Endodermal cell (in vitro differentiated cells): ENCODE results near the gene LDB1. TPM values are rescaled to one million over a fixed set of nuclear protein-coding genes. Genes with fewer than 3 reads are reported as not detected.
A peak's percentile ranks its signal among the peaks of the same experiment; 100 is the strongest.

ENCODE experiments used
- DNase-seq: peaks from one replicate; pipeline ENCODE4 v3.0.0-alpha.2; 2017
- H3K27ac ChIP-seq: 2 replicates; pipeline ENCODE4 v1.5.1; 2013; ENCODE audit warnings: mild to moderate bottlenecking, low read depth, low read length, moderate library complexity
- H3K27me3 ChIP-seq: 2 replicates; pipeline ENCODE4 v1.6.1; 2013; ENCODE audit warnings: mild to moderate bottlenecking, low read length, moderate library complexity; ENCODE audit not compliant: insufficient read depth, control insufficient read depth, poor library complexity, severe bottlenecking
- H3K36me3 ChIP-seq: 2 replicates; pipeline ENCODE4 v1.7.0; 2013; ENCODE audit warnings: mild to moderate bottlenecking, low read length, moderate library complexity; ENCODE audit not compliant: control insufficient read depth, insufficient read depth
- H3K4me1 ChIP-seq: one replicate; pipeline ENCODE4 v1.7.0; 2013; ENCODE audit warnings: low read length; ENCODE audit not compliant: control insufficient read depth, insufficient read depth
- H3K4me3 ChIP-seq: 2 replicates; pipeline ENCODE4 v1.5.1; 2013; ENCODE audit warnings: mild to moderate bottlenecking, low read length, moderate library complexity
- H3K9ac ChIP-seq: 2 replicates; pipeline ENCODE4 v1.6.1; 2013; ENCODE audit warnings: mild to moderate bottlenecking, low read length, moderate library complexity; ENCODE audit not compliant: poor library complexity, severe bottlenecking; ENCODE audit errors: extremely low read depth
- H3K9me3 ChIP-seq: 2 replicates; pipeline ENCODE4 v1.6.1; 2013; ENCODE audit warnings: mild to moderate bottlenecking, low read length, moderate library complexity; ENCODE audit not compliant: control insufficient read depth
- H3K27ac Mint-ChIP-seq: 2 replicates; pipeline ENCODE4 v1.8.0; 2020; ENCODE audit warnings: mixed read lengths
- H3K27me3 Mint-ChIP-seq: 2 replicates; pipeline ENCODE4 v1.8.0; 2021; ENCODE audit warnings: mild to moderate bottlenecking, mixed read lengths; ENCODE audit not compliant: insufficient read depth
- H3K36me3 Mint-ChIP-seq: 2 replicates; pipeline ENCODE4 v1.8.0; 2020; ENCODE audit warnings: low read depth, mixed read lengths
- H3K4me1 Mint-ChIP-seq: 2 replicates; pipeline ENCODE4 v1.8.0; 2020; ENCODE audit warnings: mixed read lengths
- H3K4me3 Mint-ChIP-seq: 2 replicates; pipeline ENCODE4 v1.8.0; 2020; ENCODE audit warnings: mild to moderate bottlenecking, moderate library complexity, mixed read lengths
- H3K9me3 Mint-ChIP-seq: 2 replicates; pipeline ENCODE4 v1.8.0; 2020; ENCODE audit warnings: mild to moderate bottlenecking, mixed read lengths
- CTCF ChIP-seq: fragments of 200-600 bp; sonication (generic); conservative IDR thresholded peaks from 2 replicates; pipeline ENCODE4 v1.5.0; 2021; ENCODE audit warnings: antibody characterized with exemption, mild to moderate bottlenecking
- WGBS, 2 experiments: methylation state at CpG; one replicate each; pipeline versions ENCODE4 v1.1.5 to v1.1.7; 2013; ENCODE audit warnings: missing lambda C conversion rate in 2 of 2, mixed read lengths in 1 of 2; ENCODE audit not compliant: insufficient coverage in 1 of 2, insufficient read length in 1 of 2; 5-methylcytosine and 5-hydroxymethylcytosine counted together
- total RNA-seq, 2 donors: library from RNA; stranded (reverse); fragmentation: NEBNext Ultra II Directional in 1 of 2; extraction: Animal tissue kit (Norgen Biotek cat#: 25700) in 1 of 2; gene quantifications; 2 replicates in 1 of 2; 3 replicates in 1 of 2; pipeline ENCODE4 v1.2.1, GENCODE V29; 2021

The LDB1 gene
- total RNA-seq, 2 donors from 2014 or later, result 72.0 to 82.6 TPM

- peaks cover 6% of the 10 kb centered on the region for H3K36me3 Mint-ChIP-seq
- H3K4me3 Mint-ChIP-seq, result peak overlapping the region; percentile 69
- H3K9me3 ChIP-seq, result no peaks in the 10 kb centered on the region
- peaks cover 5% of the 10 kb centered on the region for H3K4me1 ChIP-seq
- whole genome bisulfite sequencing, 2 experiments, result 93 to 100% methylated on average over 2 to 16 of the region's 16 CpGs
- no peaks in the 10 kb centered on the region for H3K4me1 Mint-ChIP-seq
- peak overlapping the region; percentile 84 for H3K4me3 ChIP-seq
- peaks cover 12% of the 10 kb centered on the region for H3K27me3 ChIP-seq
- H3K9ac ChIP-seq, result peak overlapping the region; percentile 49
- no peaks in the 10 kb centered on the region for H3K9me3 Mint-ChIP-seq
- H3K27ac Mint-ChIP-seq, result no peak overlapping the region
- no peak overlapping the region for H3K27ac ChIP-seq
- H3K36me3 ChIP-seq, result no peaks in the 10 kb centered on the region
- TF ChIP-seq CTCF, result no peak
- peaks cover 12% of the 10 kb centered on the region for H3K27me3 Mint-ChIP-seq
- DNase-seq, result no peak
Observed at GRCh38 chr10:102066399-102067088, 53.6 kb downstream of the LDB1 start.

GRCh38 chr10:102065561-102066398 lies 54.4 kb downstream of the LDB1 start:
- H3K9me3 Mint-ChIP-seq, result no peaks in the 10 kb centered on the region
- Histone ChIP-seq H3K36me3 (no peaks in the 10 kb centered on the region), H3K27me3 (peaks cover 12% of the 10 kb centered on the region), H3K9me3 (no peaks in the 10 kb centered on the region), H3K4me3 (peak overlapping the region; percentile 84), H3K4me1 (peaks cover 5% of the 10 kb centered on the region), H3K9ac (peak overlapping the region; percentile 49), H3K27ac (no peak overlapping the region)
- WGBS, 2 experiments, result 14 to 29% methylated on average over 18 to 63 of the region's 63 CpGs
- no peak for TF ChIP-seq CTCF
- H3K27me3 Mint-ChIP-seq, result peaks cover 12% of the 10 kb centered on the region
- peak overlapping the region; percentile 79 for H3K27ac Mint-ChIP-seq
- peak; percentile 84 for DNase-seq
- H3K36me3 Mint-ChIP-seq, result peaks cover 6% of the 10 kb centered on the region
- no peaks in the 10 kb centered on the region for H3K4me1 Mint-ChIP-seq
- peak overlapping the region; percentile 69 for H3K4me3 Mint-ChIP-seq

GRCh38 chr10:102064868-102065560 lies 55.2 kb downstream of the LDB1 start, which contains the start of gene HPS6:
TSS of gene HPS6 (plus strand) at chr10:102065349. CDS start at chr10:102065475, 126 bp downstream.
- Histone ChIP-seq H3K36me3 (no peaks in the 10 kb centered on the region), H3K4me1 (peaks cover 5% of the 10 kb centered on the region), H3K27me3 (peaks cover 12% of the 10 kb centered on the region), H3K27ac (no peak within 1 kb of the TSS), H3K9me3 (no peaks in the 10 kb centered on the region), H3K4me3 (peak within 1 kb of the TSS; percentile 84), H3K9ac (peak within 1 kb of the TSS; percentile 49)
- Mint-ChIP-seq H3K4me3 (peak within 1 kb of the TSS; percentile 69), H3K4me1 (no peaks in the 10 kb centered on the region), H3K36me3 (peaks cover 4% of the 10 kb centered on the region), H3K27me3 (peaks cover 14% of the 10 kb centered on the region), H3K9me3 (no peaks in the 10 kb centered on the region), H3K27ac (peak within 1 kb of the TSS; percentile 79)
- DNase-seq, result peak; percentile 87
- TF ChIP-seq CTCF, result peak; percentile 19
- 3 to 23% methylated on average over 6 to 61 of the region's 61 CpGs for WGBS, 2 experiments
